Tibial nerve (tissue), 4 donors: Measurements from ENCODE around the gene NFATC1. TPM values are rescaled to one million over a fixed set of nuclear protein-coding genes. Genes with fewer than 3 reads are reported as not detected.

Experiments
- DNase-seq, 2 donors: peaks; one replicate each; pipeline ENCODE4 v3.0.0-alpha.2; 2019; ENCODE audit warnings: low spot score in 2 of 2
- H3K27ac ChIP-seq, 4 donors: fragments of 200-600 bp; sonication (generic) in 3 of 4; one replicate each; pipeline ENCODE4 v1.5.1; 2017 to 2019; ENCODE audit warnings: mild to moderate bottlenecking in 1 of 4
- H3K27me3 ChIP-seq, 2 donors: fragments of 200-600 bp; sonication (generic) in 1 of 2; one replicate each; pipeline versions ENCODE4 v1.5.1 to v1.6.0; 2017 to 2019
- H3K36me3 ChIP-seq, 3 donors: fragments of 200-600 bp; sonication (generic); one replicate each; pipeline ENCODE4 v1.5.1; 2018 to 2019
- H3K4me1 ChIP-seq, 4 donors: fragments of 200-600 bp; sonication (generic) in 3 of 4; one replicate each; pipeline ENCODE4 v1.5.1; 2017 to 2019
- H3K4me3 ChIP-seq, 4 donors: fragments of 200-600 bp; sonication (generic) in 3 of 4; one replicate each; pipeline ENCODE4 v1.5.1; 2017 to 2019; ENCODE audit warnings: mild to moderate bottlenecking in 1 of 4, moderate library complexity in 1 of 4
- H3K9me3 ChIP-seq, 4 donors: fragments of 200-600 bp; sonication (generic) in 3 of 4; one replicate each; pipeline ENCODE4 v1.5.1; 2017 to 2019
- EP300 ChIP-seq, 2 donors: sonication (generic); formaldehyde crosslinking; IDR thresholded peaks; one replicate each; pipeline ENCODE4 v1.6.1; 2017; ENCODE audit warnings: antibody characterized with exemption in 2 of 2, mild to moderate bottlenecking in 1 of 2
- POLR2A ChIP-seq, 2 donors: fragments of 450-650 bp; IDR thresholded peaks; one replicate each; pipeline ENCODE4 v1.6.1; 2017; ENCODE audit warnings: antibody characterized with exemption in 2 of 2, mild to moderate bottlenecking in 2 of 2, moderate library complexity in 2 of 2
- WGBS, 2 donors: methylation state at CpG; one replicate each; pipeline ENCODE4 v1.1.5; 2018; 5-methylcytosine and 5-hydroxymethylcytosine counted together
- total RNA-seq, 4 donors: library from RNA; depleted of rRNA; stranded (reverse); fragments of >200 nt; gene quantifications; one replicate each; pipeline ENCODE4 v1.1.0, GENCODE V29; 2016
- TF ChIP-seq, protein P1 (sequence below), 5 experiments: fragments of 200-600 bp in 3 of 5; fragments of 450-650 bp in 2 of 5; sonication (generic) in 3 of 5; IDR thresholded peaks; one replicate each; pipeline ENCODE4 v1.5.1; 2016 to 2019; ENCODE audit warnings: antibody characterized with exemption in 5 of 5, mild to moderate bottlenecking in 3 of 5, moderate library complexity in 2 of 5

Gene NFATC1
- total RNA-seq, 4 donors from 2014 or later: 33.7 to 48.6 (median 37.8) TPM

DNA sequence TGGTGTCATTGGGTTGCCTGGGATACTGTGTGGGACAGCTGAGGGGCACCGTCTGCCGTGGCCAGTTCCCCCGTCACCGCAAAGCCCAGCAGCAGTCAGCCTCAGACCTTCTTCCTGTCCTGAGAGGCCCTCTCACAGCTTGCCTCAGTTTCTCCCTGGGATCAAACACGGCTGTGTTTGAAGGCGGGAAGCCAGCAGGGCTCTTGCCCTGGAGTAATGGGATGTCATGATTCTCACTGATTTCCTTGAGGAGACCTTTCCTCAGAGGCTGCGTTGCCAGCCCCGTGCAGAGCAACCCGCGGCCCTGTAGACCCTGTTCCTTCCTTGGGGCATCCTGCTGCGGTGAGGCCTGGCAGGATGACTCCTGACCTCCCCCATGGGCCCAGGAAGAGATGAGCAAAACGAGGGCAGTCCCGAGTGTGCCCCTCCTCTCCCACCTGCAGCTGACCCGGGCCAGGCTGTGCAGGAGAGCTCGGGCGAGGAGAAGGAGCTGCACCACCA lies 13.9 kb upstream of the NFATC1 start:
- TF ChIP-seq POLR2A (IDR thresholded peaks at IDR 0.05): no peak
- TF ChIP-seq, protein P1, sequence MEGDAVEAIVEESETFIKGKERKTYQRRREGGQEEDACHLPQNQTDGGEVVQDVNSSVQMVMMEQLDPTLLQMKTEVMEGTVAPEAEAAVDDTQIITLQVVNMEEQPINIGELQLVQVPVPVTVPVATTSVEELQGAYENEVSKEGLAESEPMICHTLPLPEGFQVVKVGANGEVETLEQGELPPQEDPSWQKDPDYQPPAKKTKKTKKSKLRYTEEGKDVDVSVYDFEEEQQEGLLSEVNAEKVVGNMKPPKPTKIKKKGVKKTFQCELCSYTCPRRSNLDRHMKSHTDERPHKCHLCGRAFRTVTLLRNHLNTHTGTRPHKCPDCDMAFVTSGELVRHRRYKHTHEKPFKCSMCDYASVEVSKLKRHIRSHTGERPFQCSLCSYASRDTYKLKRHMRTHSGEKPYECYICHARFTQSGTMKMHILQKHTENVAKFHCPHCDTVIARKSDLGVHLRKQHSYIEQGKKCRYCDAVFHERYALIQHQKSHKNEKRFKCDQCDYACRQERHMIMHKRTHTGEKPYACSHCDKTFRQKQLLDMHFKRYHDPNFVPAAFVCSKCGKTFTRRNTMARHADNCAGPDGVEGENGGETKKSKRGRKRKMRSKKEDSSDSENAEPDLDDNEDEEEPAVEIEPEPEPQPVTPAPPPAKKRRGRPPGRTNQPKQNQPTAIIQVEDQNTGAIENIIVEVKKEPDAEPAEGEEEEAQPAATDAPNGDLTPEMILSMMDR (IDR thresholded peaks at IDR 0.05): no peak
- TF ChIP-seq EP300 (IDR thresholded peaks at IDR 0.05): no peak
- Histone ChIP-seq H3K4me3 (no peak overlapping the region), H3K4me1 (peaks cover 0 to 32% (median 0%) of the 10 kb centered on the region in 4 donors), H3K27ac (no peak overlapping the region), H3K36me3 (peaks cover 0 to 16% (median 0%) of the 10 kb centered on the region in 3 donors), H3K9me3 (no peaks in the 10 kb centered on the region), H3K27me3 (no peaks in the 10 kb centered on the region)
- 74 to 78% methylated on average over 13 to 16 of the region's 16 CpGs for WGBS, 2 donors
- no peak for DNase-seq

GRCh38 chr18:79382681-79383387 lies 12.9 kb upstream of the NFATC1 start:
- Histone ChIP-seq H3K27ac (no peak overlapping the region), H3K4me3 (no peak overlapping the region), H3K27me3 (no peaks in the 10 kb centered on the region), H3K4me1 (peaks cover 0 to 32% (median 0%) of the 10 kb centered on the region in 4 donors), H3K9me3 (no peaks in the 10 kb centered on the region), H3K36me3 (peaks cover 0 to 6% (median 0%) of the 10 kb centered on the region in 3 donors)
- TF ChIP-seq EP300 (IDR thresholded peaks at IDR 0.05): no peak
- TF ChIP-seq POLR2A (IDR thresholded peaks at IDR 0.05): no peak
- TF ChIP-seq, protein P1 (IDR thresholded peaks at IDR 0.05): no peak
- no peak for DNase-seq
- 79 to 81% methylated on average over 26 to 27 of the region's 27 CpGs for WGBS, 2 donors

DNA sequence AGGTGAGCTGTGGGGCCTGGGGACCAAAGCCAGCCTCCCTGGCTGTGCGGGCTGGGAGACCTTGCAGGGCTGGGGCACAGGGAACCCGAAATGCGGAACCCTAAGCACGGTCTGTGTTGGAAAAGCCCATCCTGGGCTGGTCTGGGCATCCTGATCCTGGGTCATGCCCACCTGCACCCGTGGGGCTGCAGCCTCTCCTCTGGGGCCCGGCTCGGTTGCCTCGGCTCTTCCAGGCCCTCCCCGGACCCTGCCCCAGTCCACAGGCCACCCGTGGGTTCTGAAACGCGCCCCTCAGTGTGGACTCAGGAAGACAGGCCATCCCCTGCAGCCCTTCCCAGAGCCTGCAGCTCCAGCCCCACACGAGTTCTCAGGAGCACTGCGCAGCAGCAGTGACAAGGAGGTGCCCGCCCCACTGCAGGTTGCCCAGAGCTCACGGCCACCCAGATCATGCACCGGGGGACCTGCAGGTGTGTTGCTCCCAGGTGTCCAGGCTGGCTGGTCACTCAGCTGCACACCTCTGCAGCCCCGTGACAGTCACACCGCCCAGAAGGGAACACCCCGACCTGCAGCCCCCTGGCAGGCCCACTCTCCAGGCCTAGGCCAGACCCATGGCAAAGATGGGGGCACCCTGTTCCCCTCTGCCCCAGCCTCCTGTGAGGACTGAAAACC lies 12.2 kb upstream of the NFATC1 start:
- no peak for DNase-seq
- H3K36me3 ChIP-seq: no peaks in the 10 kb centered on the region
- no peaks in the 10 kb centered on the region for H3K9me3 ChIP-seq
- H3K27ac ChIP-seq: no peak overlapping the region
- H3K27me3 ChIP-seq: no peaks in the 10 kb centered on the region
- H3K4me1 ChIP-seq: peaks cover 0 to 31% (median 0%) of the 10 kb centered on the region in 4 donors
- 83 to 84% methylated on average over 11 to 18 of the region's 20 CpGs for WGBS, 2 donors
- H3K4me3 ChIP-seq: no peak overlapping the region
- no peak for TF ChIP-seq POLR2A (IDR thresholded peaks at IDR 0.05)
- TF ChIP-seq, protein P1 (IDR thresholded peaks at IDR 0.05): no peak
- no peak for TF ChIP-seq EP300 (IDR thresholded peaks at IDR 0.05)

DNA sequence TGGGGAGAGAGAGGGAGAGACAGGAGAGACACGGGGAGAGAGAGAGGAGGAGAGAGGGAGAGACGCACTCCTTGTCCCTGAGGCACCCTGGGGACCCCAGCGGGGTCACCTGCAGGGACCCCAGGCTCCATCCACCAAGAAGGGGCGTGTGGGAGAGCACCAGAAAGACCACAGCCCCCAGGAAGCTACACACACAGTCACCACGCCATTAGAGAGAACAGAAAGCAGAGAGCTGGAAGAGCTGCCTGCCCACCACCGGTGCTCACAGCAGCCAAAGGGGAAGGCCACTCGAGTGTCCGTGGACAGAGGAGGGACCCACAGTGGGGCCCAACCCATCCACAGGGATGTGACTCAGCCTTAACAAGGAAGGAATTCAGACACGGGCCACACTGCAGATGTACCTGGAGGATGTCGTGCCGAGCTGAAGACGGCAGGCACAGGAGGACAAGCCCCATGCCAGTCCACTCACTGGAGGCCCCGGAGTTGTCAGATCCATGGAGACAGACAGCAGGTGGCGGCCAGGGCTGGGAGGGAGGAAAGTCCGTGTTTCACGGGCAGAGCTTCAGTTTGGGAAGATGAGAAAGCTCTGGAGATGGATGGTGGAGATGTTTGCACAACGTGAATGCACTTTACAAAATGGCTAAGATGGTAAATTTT lies 11.5 kb upstream of the NFATC1 start:
- H3K27me3 ChIP-seq: no peaks in the 10 kb centered on the region
- no peak overlapping the region for H3K27ac ChIP-seq
- no peaks in the 10 kb centered on the region for H3K36me3 ChIP-seq
- DNase-seq: no peak
- no peak overlapping the region for H3K4me3 ChIP-seq
- WGBS, 2 donors: 44 to 53% methylated on average over 17 of the region's 17 CpGs
- TF ChIP-seq POLR2A (IDR thresholded peaks at IDR 0.05): no peak
- H3K9me3 ChIP-seq: no peaks in the 10 kb centered on the region
- peaks cover 0 to 24% (median 0%) of the 10 kb centered on the region in 4 donors for H3K4me1 ChIP-seq

DNA sequence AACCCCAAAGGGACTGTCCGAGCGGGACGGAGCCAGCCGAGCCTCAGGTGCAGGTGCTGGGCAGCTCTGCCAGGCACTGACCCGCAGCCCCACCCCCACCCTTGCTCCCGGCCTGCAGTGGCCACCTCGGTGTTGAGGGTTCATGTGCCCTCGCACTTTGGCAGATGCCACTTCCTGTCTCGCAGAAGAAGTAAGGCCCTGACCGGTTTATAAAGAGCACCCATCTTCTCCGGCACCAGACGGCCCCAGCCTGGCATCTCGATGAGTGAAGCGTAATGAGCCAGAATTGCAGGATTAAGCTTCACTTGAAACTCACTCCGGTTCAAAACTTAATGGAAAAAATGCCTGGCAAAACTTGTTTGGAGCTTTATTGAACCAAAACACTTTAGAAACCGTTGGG lies 10.9 kb upstream of the NFATC1 start:
- H3K27ac ChIP-seq: no peak overlapping the region

More for the DNA sequence above, 10.9 kb upstream of the NFATC1 start:
- H3K27me3 ChIP-seq: no peaks in the 10 kb centered on the region
- H3K9me3 ChIP-seq: no peaks in the 10 kb centered on the region
- WGBS, 2 donors: 66 to 73% methylated on average over 15 to 16 of the region's 16 CpGs
- TF ChIP-seq EP300 (IDR thresholded peaks at IDR 0.05) (no peak), POLR2A (IDR thresholded peaks at IDR 0.05) (no peak)
- TF ChIP-seq, protein P1 (IDR thresholded peaks at IDR 0.05): no peak
- H3K36me3 ChIP-seq: no peaks in the 10 kb centered on the region
- peaks cover 0 to 23% (median 0%) of the 10 kb centered on the region in 4 donors for H3K4me1 ChIP-seq
- no peak overlapping the region for H3K4me3 ChIP-seq
- DNase-seq: no peak
